GM19099 (cell line): ENCODE results near the gene SLC1A3.

ENCODE experiments used
- POLR2A ChIP-seq: IDR thresholded peaks from 3 replicates; pipeline ENCODE4 v1.6.1; 2011; ENCODE audit warnings: low read depth; ENCODE audit not compliant: insufficient read length; ENCODE audit errors: extremely low read depth

The SLC1A3 gene

DNA sequence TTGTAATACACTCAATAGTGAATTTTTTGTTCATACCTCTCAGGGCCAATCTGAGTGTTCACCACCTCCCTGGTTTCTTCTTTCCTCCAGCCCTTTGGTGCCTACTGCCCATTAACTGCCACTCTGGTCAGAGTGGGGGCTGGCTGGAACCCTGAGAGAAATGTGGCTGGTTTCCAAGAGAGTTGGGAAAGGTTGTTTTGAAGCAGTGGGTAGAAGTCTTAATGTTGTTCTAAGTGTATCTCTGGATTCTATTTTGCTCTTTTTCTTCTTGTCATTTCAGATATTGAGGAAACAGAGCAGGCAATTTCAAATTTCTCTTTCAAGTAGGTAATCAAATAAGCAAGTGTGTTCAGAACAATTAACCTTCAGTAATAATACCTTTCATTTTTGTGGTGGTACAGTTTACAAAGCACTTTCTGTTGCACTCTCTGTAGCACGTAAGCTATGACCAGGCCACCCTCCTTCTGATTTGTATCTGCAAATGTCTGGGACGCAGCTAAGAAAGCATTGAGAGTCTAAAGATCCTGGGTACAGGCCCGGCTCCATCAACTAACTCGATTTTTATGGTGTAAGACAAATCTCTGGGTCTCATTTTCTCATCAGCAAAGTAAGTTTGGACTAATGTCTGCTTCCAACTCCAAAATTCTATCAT is 8.4 kb downstream of the SLC1A3 start:
- TF ChIP-seq POLR2A, result no peak

GRCh38 chr5:36619012-36619635 is 12.7 kb downstream of the SLC1A3 start:
- no peak for TF ChIP-seq POLR2A

- no peak for TF ChIP-seq POLR2A
Observed at GRCh38 chr5:36621985-36622384, 15.6 kb downstream of the SLC1A3 start.

DNA sequence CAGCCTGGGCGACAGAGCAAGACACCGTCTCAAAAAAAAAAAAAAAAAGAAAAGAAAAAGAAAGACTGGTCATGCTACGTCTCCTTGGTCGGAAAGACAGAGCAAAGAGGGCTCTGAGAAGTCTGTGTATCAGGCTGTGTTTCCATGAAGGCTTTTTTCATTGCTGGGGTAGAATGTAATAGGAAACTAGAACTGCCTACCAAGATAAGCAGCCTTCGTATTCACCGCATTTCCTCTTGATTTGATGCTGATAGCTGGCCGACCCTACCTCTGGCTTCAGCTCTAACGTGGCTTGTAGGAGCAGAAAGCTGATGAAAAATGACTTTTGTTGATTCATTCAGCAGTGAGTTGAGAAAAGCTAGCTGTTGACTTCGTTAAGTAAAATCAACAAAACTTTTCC is 17.4 kb downstream of the SLC1A3 start:
- TF ChIP-seq POLR2A, result no peak

GRCh38 chr5:36624277-36624676 is 17.9 kb downstream of the SLC1A3 start:
- TF ChIP-seq POLR2A, result no peak

GRCh38 chr5:36628695-36629094 is 22.3 kb downstream of the SLC1A3 start:
- TF ChIP-seq POLR2A, result no peak

- no peak for TF ChIP-seq POLR2A
Observed at GRCh38 chr5:36629729-36630128, 23.3 kb downstream of the SLC1A3 start.

DNA sequence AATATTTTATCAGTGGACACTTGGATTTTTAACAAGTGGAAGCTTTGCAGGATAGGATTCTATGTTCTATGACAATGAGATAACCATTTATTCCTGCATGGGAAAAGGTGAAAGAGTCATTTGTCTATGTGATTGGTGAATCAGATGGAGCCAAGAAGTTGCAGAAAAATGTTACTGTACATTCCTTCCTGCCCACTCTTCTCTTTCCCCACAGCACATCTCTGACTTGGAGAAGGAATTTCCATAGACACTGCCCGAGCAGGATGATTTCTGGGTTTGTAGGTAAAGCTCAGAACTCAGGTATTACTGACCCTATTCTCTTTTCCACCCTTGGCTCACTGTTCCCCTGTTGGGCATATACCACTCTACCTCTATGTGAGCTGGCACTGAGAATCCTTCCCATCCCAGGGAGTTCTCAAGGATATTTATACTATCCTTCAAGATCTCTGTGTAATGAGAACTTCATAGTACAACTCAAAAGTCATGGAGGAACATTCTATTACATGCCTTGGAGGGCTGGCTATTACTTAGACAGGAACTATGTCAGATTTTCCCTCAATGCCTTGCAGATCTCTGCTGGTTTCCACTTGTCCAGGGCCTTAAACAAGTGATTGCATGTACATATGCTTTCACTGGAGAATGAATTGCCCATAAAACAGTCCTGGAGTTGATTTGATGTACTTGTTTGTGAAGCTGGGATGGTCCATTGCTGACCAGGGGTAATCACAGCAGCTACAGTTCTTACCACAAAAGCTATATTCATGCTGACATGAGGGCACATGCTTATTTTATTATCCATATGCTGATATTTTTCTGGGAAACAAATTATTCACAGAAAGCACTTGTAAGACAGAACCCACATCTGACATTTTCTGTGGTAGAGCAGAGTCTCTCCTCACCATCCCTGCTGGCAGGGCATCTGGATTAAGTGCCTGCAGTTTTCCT is 24.1 kb downstream of the SLC1A3 start:
- TF ChIP-seq POLR2A, result no peak

GRCh38 chr5:36631154-36631553 is 24.7 kb downstream of the SLC1A3 start:
- no peak for TF ChIP-seq POLR2A

GRCh38 chr5:36631620-36632362 is 25.4 kb downstream of the SLC1A3 start:
- no peak for TF ChIP-seq POLR2A

DNA sequence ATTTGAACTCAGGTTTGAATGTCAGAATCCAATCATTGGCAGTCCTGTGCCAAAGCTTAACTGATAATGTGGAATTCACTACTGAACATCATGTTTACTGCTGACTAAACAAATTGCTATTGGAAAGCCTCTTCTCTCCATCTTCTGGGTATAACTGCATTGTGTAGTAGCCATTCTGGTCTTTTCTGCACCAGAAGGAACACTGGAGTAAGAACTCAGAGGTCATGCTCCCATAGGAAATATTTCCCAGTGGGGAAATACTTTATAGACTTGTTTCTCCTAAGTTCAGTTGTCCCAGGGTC is 25.9 kb downstream of the SLC1A3 start:
- TF ChIP-seq POLR2A, result no peak

DNA sequence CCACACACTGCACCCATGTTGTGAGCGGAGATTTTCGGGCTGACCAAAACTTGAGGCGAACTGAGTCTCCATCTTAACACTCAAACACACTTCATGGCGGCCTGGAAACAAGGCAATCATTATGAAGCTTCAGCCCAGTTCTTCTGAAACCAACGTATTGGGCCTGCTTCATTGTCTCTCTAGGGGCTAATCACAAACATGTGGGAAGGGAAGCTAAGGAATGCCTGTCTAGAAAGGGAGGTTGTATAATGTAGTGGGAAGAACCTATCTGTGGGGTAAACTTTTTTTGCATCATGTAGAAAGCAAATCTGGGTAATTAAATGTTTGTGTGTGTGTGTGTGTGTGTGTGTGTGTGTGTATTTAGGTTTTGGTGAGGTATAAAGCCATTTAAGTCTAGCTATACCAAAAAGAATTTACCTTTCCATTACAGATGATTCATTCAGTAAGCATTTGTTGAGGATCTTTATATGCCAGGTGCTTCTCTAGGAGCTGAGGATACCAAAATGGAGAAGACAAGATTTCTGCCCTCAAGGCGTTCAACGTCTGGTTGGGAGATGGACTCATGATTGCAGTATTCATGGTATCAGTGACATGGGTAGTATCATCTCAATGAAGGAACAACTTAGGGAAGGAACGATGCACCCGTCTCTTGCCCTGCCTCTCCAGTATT is 29.4 kb downstream of the SLC1A3 start:
- TF ChIP-seq POLR2A, result no peak

DNA sequence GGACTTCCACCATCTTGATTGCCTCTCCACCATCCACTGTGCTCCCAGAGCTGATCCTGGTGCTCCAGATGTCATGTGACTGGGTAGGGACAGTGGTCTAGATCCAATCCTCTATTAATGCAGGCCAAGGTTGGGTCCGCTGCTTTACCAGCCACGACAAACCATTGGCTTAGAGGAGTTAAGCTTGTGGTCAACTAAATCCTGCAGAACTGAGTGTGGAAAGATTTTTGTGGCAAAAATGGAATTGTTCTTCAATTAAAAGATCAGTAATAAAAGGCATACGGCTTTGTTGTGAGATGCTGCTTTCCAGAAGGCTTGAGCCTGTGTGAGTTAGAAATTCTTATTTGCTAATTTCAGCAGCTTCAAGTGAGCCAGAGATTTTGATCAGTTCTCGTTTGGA is 30.7 kb downstream of the SLC1A3 start:
- no peak for TF ChIP-seq POLR2A

GRCh38 chr5:36637516-36637915 is 31.1 kb downstream of the SLC1A3 start:
- no peak for TF ChIP-seq POLR2A

DNA sequence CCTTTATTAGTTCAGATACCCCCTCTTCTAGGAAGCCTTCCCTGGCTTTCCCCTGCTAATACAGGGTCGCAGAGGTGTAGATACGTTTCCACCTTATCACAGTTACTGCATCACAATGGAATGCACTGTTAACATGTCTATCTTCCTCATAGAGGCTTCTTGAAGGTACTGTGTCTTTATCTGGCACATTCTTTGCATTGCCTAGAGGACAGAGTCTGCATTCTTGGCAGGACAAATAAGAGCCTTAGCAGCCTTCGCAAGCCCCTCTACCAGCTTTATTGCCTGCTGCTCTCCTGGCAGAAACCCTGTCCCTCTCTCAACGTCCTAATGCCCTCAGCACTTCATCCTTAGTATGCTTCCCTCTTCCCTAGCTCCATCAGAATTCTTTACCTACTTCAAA is 31.6 kb downstream of the SLC1A3 start:
- TF ChIP-seq POLR2A, result no peak

DNA sequence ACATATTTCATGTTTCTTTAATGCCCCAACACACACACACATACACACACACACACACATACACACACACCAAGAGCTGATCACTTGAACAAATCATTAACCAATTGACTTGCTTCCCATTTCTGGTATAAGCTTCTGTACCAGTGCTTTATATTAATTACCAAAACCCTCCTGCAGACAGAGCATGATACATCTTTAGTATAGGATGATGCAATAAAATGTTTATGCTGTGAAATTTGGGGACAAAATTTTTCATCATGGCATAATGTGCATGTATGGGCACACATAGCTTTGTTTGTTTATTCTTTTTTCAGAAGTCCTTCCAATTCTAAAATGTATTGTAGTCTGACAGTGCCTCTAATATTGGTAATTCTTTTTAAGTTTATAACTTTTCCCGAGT is 34.5 kb downstream of the SLC1A3 start:
- no peak for TF ChIP-seq POLR2A

- TF ChIP-seq POLR2A, result no peak
Observed at GRCh38 chr5:36641431-36641830, 35.0 kb downstream of the SLC1A3 start.
